Keratinocyte (primary cell): Measurements from ENCODE around the gene PEX7. TPM values are rescaled to one million over a fixed set of nuclear protein-coding genes. Genes with fewer than 3 reads are reported as not detected.

Experiments
- DNase-seq: peaks from one replicate; pipeline ENCODE4 v3.0.0-alpha.2; 2011; ENCODE audit warnings: low read depth, missing footprints, low spot score
- FAIRE-seq: peaks from 2 replicates; lab custom pipeline; 2011; peaks lifted over from hg19 to GRCh38; lab: Jason Lieb, UNC
- H2AFZ ChIP-seq: 2 replicates; pipeline ENCODE4 v1.6.0; 2012; ENCODE audit warnings: low read length, control low read depth, inconsistent platforms; ENCODE audit not compliant: control insufficient read depth
- H3K27ac ChIP-seq: 2 replicates; pipeline ENCODE4 v1.5.1; 2011; ENCODE audit warnings: low read length; ENCODE audit not compliant: control insufficient read depth, insufficient read depth
- H3K27me3 ChIP-seq: 3 replicates; pipeline ENCODE4 v1.6.0; 2011; ENCODE audit warnings: low read length; ENCODE audit not compliant: control insufficient read depth, insufficient read depth; ENCODE audit errors: extremely low read depth
- H3K36me3 ChIP-seq, 2 experiments: 2 replicates in 1 of 2; 3 replicates in 1 of 2; pipeline ENCODE4 v1.5.1; 2011; ENCODE audit warnings: low read length in 2 of 2, mild to moderate bottlenecking in 1 of 2; ENCODE audit not compliant: control insufficient read depth in 2 of 2, insufficient read depth in 2 of 2; ENCODE audit errors: extremely low read depth in 1 of 2
- H3K4me1 ChIP-seq: 3 replicates; pipeline ENCODE4 v1.5.1; 2011; ENCODE audit warnings: low read length; ENCODE audit not compliant: control insufficient read depth, insufficient read depth; ENCODE audit errors: extremely low read depth
- H3K4me2 ChIP-seq: 3 replicates; pipeline ENCODE4 v1.6.0; 2011; ENCODE audit warnings: low read depth, low read length; ENCODE audit not compliant: control insufficient read depth, insufficient read depth; ENCODE audit errors: extremely low read depth
- H3K4me3 ChIP-seq, 3 experiments: fragments of 200-600 bp in 1 of 3; sonication (generic) in 1 of 3; 2 replicates in 2 of 3; 3 replicates in 1 of 3; pipeline ENCODE4 v1.5.1; 2011 to 2016; ENCODE audit warnings: low read length in 3 of 3, mild to moderate bottlenecking in 3 of 3, control low read depth in 2 of 3, inconsistent platforms in 1 of 3, low read depth in 1 of 3, mixed read lengths in 1 of 3, mixed run types in 1 of 3, moderate library complexity in 1 of 3; ENCODE audit not compliant: control insufficient read depth in 2 of 3, insufficient read depth in 2 of 3; ENCODE audit errors: extremely low read depth in 1 of 3
- H3K79me2 ChIP-seq: 2 replicates; pipeline ENCODE4 v1.6.0; 2012; ENCODE audit warnings: low read length; ENCODE audit not compliant: control insufficient read depth, insufficient read depth
- H3K9ac ChIP-seq: 3 replicates; pipeline ENCODE4 v1.6.0; 2011; ENCODE audit warnings: low read length; ENCODE audit not compliant: control insufficient read depth, insufficient read depth; ENCODE audit errors: extremely low read depth
- H3K9me1 ChIP-seq: 3 replicates; pipeline ENCODE4 v1.6.0; 2011; ENCODE audit warnings: low read length; ENCODE audit not compliant: control insufficient read depth, insufficient read depth; ENCODE audit errors: extremely low read depth
- H3K9me3 ChIP-seq: 2 replicates; pipeline ENCODE4 v1.5.1; 2012; ENCODE audit warnings: low read depth, low read length; ENCODE audit not compliant: control insufficient read depth
- H4K20me1 ChIP-seq: 3 replicates; pipeline ENCODE4 v1.6.0; 2011; ENCODE audit warnings: low read length; ENCODE audit not compliant: control insufficient read depth, insufficient read depth; ENCODE audit errors: extremely low read depth
- EZH2 ChIP-seq: IDR thresholded peaks from one replicate; pipeline ENCODE4 v1.6.1; 2012; ENCODE audit warnings: inconsistent platforms, mild to moderate bottlenecking, low read length, moderate library complexity
- dilution Hi-C: fragments of 300-500 bp; cut with MboI; formaldehyde crosslinking; loops from one replicate; pipeline ENCODE4 v1.7.0; 2020; ENCODE audit warnings: low sequenced_read_pairs; ENCODE audit not compliant: extremely low pct_ligation_motif_present
- polyA plus RNA-seq, 5 experiments: library from polyadenylated mRNA; depleted of rRNA in 3 of 5; stranded (reverse) in 3 of 5; stranded (forward) in 1 of 5; unstranded in 1 of 5; fragments of >200 nt; gene quantifications; 1 replicate in 1 of 5; 2 replicates in 3 of 5; 3 replicates in 1 of 5; pipeline versions ENCODE4 v1.2.1 to v1.2.3, GENCODE V29; 2011 to 2012; ENCODE audit warnings: missing spikeins in 2 of 5, low read depth in 1 of 5, low replicate concordance in 1 of 5
- TF ChIP-seq, protein P1 (sequence below), 3 experiments: IDR thresholded peaks in 1 of 3; conservative IDR thresholded peaks in 1 of 3; optimal IDR thresholded peaks in 1 of 3; 2 replicates in 2 of 3; 3 replicates in 1 of 3; pipeline versions ENCODE3 to v1.5.1; 2011; ENCODE audit warnings: low read length in 3 of 3, mild to moderate bottlenecking in 3 of 3, moderate library complexity in 2 of 3, control low read depth in 1 of 3, inconsistent platforms in 1 of 3; ENCODE audit not compliant: insufficient read depth in 2 of 3; ENCODE audit errors: extremely low read depth in 1 of 3

Gene PEX7
- polyA plus RNA-seq, 1 donor (not counting 4 experiments of a cell fraction or from before 2014, with no cell fraction given) = 15.6 TPM

DNA sequence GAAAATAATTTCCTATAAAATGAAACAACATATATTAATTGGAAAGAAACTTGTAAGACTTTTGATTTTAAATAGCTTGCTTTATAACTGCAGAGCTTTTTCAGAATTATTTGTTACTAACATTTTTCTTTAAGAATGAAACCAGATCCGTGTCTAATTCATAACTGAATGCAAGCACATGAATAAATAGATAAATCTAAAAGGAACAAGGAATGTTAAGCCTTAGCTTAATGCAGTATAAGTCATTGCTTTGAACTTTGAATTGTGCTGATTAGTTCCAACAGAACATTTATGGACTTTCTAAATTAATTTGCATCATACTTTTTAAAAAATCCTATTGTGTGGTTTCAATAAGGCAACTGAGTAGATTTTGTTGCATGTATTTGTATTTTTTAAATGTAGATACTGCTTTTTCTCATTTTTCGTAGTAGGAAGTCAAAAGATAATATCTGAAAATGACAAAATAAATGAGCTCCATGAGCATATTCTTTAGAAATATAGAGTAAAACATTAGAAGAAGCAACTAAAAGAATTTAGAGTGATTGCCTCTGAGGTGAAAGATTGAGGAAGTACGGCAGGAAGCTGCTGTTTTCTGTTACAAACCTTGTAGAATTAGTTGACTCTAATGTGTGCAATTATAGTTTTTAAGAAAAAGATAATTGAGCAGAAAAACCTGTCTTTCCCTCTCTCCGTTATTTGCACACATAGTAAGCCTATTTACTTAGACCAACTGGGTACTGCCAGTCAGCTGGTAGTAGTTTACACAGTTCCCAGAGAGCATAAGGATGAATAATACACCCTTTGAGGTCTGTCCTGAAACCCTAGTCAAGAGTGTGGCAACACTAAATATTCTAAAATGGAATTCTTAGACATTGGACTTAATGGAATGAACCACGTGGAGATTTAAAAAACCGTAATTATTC lies 67.1 kb downstream of the PEX7 start:
- no peak overlapping the region for H3K4me3 ChIP-seq
- DNase-seq (no peak), FAIRE-seq (no peak)
- no peaks in the 10 kb centered on the region for H3K4me1 ChIP-seq
- dilution Hi-C loops = no loop called here
- no peaks in the 10 kb centered on the region for H3K27me3 ChIP-seq
- H3K9me1 ChIP-seq = no peaks in the 10 kb centered on the region
- no peaks in the 10 kb centered on the region for H4K20me1 ChIP-seq
- no peak overlapping the region for H3K9ac ChIP-seq
- TF ChIP-seq, protein P1, sequence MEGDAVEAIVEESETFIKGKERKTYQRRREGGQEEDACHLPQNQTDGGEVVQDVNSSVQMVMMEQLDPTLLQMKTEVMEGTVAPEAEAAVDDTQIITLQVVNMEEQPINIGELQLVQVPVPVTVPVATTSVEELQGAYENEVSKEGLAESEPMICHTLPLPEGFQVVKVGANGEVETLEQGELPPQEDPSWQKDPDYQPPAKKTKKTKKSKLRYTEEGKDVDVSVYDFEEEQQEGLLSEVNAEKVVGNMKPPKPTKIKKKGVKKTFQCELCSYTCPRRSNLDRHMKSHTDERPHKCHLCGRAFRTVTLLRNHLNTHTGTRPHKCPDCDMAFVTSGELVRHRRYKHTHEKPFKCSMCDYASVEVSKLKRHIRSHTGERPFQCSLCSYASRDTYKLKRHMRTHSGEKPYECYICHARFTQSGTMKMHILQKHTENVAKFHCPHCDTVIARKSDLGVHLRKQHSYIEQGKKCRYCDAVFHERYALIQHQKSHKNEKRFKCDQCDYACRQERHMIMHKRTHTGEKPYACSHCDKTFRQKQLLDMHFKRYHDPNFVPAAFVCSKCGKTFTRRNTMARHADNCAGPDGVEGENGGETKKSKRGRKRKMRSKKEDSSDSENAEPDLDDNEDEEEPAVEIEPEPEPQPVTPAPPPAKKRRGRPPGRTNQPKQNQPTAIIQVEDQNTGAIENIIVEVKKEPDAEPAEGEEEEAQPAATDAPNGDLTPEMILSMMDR (optimal IDR thresholded peaks at IDR 0.05 in 1 of 3, IDR thresholded peaks at IDR 0.05 in 1 of 3, conservative IDR thresholded peaks at IDR 0.05 in 1 of 3; ENCODE audit: extremely low read depth in 1 of 3, insufficient read depth in 2 of 3, low read length in 3 of 3) = no peak
- no peak for TF ChIP-seq EZH2
- H3K4me2 ChIP-seq = no peak overlapping the region
- H3K36me3 ChIP-seq = no peaks in the 10 kb centered on the region
- H2AFZ ChIP-seq = no peak overlapping the region
- H3K9me3 ChIP-seq = no peaks in the 10 kb centered on the region
- no peak overlapping the region for H3K27ac ChIP-seq
- no peaks in the 10 kb centered on the region for H3K79me2 ChIP-seq

DNA sequence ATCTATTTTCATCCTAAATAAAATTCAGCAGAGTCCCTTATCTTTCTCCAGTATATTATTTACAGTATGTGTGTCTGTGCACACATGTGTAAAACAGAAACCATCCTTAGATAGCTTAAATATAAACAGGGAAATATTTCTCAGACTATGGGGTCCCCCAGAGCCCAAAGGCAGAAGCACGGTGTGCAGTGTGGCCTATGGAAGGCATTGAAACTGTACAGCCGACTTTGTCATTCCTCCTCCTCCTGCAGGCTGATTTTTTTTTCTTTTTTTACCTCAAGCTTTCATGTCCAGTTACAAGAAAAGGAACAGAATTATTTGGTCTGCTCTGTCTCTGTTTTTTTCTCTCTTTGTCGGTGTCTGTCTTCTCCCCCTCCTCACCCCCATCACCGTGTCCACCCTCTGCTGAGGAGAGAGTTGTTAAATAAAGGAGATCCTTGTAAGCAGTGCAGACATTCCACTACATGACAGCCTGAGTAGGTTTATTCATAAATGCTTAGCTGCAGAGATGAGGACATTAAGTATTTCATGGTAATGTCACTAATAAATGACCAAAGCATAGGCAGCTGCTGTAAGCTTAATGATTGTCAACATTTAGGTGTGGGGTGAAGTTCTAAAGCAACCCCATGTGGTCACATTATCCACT lies 67.9 kb downstream of the PEX7 start:
- H3K4me3 ChIP-seq = no peak overlapping the region
- no peaks in the 10 kb centered on the region for H3K9me3 ChIP-seq
- dilution Hi-C loops = no loop called here
- H3K27me3 ChIP-seq = no peaks in the 10 kb centered on the region
- no peaks in the 10 kb centered on the region for H4K20me1 ChIP-seq
- H3K27ac ChIP-seq = no peak overlapping the region
- H3K4me2 ChIP-seq = no peak overlapping the region
- H3K9ac ChIP-seq = no peak overlapping the region
- H3K9me1 ChIP-seq = no peaks in the 10 kb centered on the region
- no peaks in the 10 kb centered on the region for H3K79me2 ChIP-seq
- FAIRE-seq (no peak), DNase-seq (no peak)
- TF ChIP-seq, protein P1 (optimal IDR thresholded peaks at IDR 0.05 in 1 of 3, IDR thresholded peaks at IDR 0.05 in 1 of 3, conservative IDR thresholded peaks at IDR 0.05 in 1 of 3; ENCODE audit: extremely low read depth in 1 of 3, insufficient read depth in 2 of 3, low read length in 3 of 3) = no peak
- no peak for TF ChIP-seq EZH2
- no peak overlapping the region for H2AFZ ChIP-seq
- no peaks in the 10 kb centered on the region for H3K4me1 ChIP-seq
- no peaks in the 10 kb centered on the region for H3K36me3 ChIP-seq
